Hematopoietic multipotent progenitor cell treated with erythropoietin and hydrocortisone succinate and interleukin-3 and kit ligand, for 15 days (in vitro differentiated cells): ENCODE data around the gene NEURL3.
A peak's percentile ranks its signal among the peaks of the same experiment; 100 is the strongest.
"Not testable (repeated sequence)": the region's sequence is repeated elsewhere in the genome, so short reads cannot be mapped to it uniquely, and the experiment has no call there.

Experiments used
- DNase-seq: peaks from one replicate; pipeline ENCODE4 v3.0.0-alpha.2; 2015; ENCODE audit warnings: low spot score

NEURL3 gene

DNA sequence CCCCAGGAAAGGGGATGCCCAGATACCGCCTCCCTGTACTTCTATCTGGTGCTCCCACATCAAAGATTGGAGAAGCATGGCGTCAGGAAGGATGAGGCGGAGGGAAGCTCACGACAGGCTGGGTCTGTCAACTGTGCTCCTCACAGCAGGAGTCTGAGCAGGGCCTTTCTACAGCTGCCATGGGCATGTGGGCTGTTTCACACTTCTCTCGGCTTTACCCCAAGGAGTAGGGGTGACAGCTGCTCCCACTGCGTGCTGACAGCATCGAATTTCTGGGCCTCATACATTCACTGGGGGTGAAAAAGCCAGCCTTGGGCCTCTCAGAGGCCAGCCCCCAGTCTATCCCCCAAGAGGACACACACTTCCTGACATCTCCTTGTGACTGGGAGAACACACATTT lies 21.1 kb downstream of the NEURL3 start:
- DNase-seq, result no peak

DNA sequence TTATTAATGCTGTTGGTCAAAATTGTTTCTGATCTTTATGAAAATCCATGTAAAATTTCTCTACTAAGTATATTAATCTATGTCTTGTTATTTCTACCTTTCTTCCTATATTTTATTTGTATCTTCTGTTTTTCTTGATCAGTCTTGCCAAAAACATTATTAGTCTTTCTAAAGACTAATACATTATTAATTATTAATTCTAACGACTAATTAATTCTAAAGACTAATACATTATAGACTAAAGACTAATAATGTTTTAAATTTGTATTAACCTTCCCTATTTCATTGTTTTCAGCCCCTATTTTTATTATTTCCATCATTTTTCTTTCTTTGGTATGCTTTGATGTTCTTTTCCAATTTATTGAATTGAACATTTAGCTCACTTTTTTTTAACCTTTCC lies 27.7 kb downstream of the NEURL3 start:
- no peak for DNase-seq

DNA sequence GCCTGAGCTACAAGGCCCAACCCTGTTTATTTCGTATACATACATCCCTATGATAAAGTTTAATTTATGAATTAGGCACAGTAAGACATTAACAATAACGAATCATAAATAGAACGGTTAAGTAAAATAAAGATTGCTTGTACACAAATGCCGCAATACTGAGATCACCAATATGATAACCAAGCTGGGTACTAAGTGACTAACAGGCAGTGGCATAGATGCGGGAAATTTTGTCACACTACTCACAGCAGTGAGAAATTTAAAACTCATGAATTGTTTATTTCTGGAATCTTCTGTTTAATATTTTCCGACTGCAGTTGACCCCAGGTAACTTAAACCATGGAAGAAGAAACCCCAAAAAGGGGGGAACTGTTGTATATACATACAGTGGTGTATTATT lies 33.4 kb downstream of the NEURL3 start:
- no peak for DNase-seq

DNA sequence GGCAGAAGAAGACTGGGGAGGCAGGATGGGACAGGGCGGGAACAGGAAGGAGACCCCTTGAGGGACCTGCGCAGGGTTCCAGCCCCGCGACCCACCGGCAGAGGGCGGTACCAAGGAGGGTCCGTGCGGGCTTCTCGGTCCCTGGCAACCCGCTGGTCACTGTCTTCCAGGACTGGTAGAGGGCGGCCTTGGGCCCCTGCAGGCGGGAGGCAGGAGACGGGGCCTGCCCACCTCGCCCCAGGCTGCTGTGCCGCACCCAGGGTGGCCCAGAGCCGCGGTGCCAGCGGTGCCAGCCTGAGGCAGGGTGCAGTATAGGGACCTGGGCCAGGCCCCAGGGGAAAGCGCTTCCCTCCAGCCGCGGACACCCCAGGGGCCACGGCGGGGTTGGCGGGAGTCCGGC lies 34.5 kb downstream of the NEURL3 start:
- DNase-seq, result peak; percentile 60

DNA sequence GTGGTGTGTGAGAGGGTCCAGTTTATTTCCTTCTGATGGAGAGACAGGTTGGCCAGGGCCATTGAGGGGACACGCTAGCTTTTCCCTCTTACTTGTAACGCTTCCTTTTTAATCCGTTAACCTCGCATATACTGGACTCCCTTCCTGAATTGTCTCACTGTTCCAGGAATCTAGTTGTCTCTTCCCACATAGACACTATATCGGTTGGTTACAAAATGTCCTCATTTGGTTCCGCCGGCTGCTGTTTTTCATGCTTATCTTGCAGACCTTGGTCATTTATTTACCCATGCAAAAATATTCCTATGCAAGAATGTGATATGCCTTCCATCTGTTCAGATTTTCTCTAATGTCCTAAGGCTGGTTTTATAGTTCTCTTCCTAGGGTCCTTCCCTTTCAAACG lies 35.0 kb downstream of the NEURL3 start:
- no peak for DNase-seq

DNA sequence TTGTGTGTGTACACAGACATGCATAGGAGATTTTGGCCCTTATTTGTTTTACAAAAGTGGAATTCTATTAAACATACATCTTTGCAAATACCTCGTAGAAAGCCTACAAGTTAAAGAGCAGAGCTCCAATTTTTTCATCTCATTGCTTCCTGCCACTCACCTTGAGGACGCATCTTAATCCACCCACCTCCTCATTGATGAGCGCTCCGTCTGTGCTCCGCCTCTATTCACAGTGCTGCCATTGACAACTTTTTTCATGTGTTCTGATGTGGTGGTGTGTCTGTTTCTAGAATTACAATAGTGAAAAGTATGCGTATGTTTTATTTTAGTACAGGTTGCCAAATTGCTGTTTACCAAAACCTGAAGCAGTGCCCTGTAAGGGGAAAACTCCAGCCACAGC lies 36.3 kb downstream of the NEURL3 start:
- DNase-seq, result no peak

DNA sequence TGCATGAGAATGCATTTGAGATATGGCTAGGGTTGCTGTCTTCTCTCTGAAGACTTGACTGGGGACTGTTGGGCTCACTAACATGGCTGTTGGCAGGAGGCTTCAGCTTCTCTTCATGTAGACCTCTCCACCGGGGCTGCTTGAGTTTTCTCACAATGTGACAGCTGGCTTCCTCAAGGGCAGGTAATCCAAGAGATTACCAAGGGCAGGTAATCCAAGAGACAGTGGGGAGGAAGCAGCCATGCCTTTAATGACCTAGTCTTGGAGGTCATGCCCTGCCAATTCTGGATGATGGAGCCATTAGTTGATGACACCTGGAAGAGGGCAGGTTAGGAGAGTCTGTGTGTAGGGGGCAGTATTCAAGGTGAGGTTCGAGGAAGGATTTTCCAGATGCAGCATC lies 40.5 kb downstream of the NEURL3 start:
- DNase-seq, result no peak

DNA sequence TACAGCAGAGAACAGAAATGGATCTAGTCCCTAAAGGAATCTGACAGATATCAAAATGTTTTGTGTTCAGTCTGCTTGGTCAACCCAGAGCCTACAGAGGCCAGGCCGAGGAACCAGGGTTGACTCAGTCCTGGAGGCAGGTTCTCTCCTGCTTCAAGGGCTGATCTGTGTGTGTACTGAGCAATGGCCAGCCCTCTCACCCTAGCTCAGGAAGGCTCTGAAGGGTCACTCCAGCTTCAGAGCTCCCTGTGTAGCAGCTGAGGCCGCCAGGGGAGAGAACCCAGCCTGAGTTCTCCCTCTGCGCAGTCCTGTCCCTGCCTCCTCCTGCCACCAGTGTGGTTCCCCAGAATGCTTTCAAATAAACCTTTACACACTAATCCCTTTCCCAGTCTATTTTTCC lies 41.1 kb downstream of the NEURL3 start:
- DNase-seq, result no peak

DNA sequence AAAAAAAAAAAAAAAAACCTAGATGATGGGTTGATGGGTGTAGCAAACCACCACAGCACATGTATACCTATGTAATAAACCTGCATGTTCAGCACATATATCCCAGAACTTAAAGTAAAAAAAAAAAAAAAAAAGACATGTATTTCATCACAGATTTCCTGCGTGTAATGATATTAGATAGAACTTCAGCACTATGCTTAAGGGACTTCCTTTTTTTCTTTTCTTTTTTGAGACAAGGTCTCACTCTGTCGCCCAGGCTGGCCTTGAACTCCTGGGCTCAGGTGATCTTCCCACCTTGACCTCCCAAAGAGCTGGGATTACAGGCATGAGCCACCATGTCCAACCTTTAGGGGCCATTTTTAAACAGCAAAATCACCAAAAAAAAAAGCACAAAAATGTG lies 42.0 kb downstream of the NEURL3 start:
- DNase-seq, result no peak

DNA sequence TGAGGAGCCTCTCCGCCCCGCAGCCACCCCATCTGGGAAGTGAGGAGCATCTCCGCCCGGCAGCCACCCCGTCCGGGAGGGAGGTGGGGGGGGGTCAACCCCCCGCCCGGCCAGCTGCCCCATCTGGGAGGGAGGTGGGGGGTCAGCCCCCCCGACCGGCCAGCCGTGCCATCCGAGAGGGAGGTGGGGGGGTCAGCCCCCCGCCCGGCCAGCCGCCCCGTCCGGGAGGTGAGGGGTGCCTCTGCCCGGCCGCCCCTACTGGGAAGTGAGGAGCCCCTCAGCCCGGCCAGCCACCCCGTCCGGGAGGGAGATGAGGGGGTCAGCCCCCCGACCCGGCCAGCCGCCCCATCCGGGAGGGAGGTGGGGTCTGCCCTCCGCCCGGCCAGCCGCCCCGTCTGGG lies 43.5 kb downstream of the NEURL3 start:
- DNase-seq, result not testable (repeated sequence)

DNA sequence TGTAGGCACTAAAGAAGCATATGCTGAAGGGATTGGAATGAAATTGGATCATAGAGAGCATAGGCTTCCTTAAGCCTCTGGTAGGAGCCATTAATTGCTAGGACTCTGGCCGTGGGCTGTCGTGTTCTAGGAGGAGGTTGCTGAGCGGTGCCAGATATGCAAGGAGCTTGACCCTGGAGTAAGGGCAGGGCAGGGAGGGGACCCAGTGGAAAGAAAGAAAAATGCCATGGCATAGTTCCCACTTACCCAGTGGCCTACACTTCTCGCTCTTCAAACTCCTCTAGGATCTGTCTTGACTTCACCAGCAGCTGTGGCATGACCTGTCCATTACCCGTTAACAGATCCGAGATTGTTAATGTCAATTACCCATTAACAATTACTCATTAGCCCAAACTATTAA lies 53.1 kb downstream of the NEURL3 start:
- no peak for DNase-seq

DNA sequence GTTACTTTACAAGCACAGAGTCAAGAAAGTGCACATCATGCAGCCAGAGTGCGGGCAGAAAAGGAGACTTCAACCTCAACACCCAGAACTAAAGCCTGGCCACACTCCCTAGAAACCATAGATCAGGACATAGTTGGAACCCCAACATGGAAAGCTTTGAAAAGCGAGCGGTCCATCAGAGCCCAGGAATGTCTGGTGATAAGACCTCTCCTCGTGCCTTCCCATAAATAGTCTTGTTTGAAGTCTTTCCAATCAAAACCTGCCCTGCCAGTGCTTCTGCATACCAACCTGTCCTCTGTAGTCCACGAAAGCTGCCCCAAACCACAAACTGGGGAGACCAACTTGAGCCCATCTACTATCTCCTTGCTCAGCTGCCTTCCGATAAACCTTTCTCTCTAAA lies 55.5 kb downstream of the NEURL3 start:
- DNase-seq, result no peak

DNA sequence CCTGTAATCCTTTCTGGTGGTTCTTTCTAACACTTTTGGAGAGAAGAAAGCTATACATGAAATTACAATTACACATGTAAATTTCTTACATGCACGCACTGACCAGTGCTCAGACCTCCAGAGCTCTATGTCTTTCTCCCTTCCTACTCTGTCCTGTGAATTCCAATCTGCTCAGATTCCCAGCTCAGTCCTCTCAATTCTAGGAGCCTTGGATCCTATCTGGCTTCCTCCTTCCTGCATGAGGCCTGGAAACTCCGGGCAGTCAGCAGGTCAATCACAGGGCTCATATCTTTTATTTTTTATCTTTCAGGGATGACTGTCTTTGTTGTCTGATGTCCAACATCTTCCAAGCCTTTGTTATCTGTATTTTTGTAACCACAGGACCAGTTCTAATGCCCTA lies 56.0 kb downstream of the NEURL3 start:
- DNase-seq, result no peak

DNA sequence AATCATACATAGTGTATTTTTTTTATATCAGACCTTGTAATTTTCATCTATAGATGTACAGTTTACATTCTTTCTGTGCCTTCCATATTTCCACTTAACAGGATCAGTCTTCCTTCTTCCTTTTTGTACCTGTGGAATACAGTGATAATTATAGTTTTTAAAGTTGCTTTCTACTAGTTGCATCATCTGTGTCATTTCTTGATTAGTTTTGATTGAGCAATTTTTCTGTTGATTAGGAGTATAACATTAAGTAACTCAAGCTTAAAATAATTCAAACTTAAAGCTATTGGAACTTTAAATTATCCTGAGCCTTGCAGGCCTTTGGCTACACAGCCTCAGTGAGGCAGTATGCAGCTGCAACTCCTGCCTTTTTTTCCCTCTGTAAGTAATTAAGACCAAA lies 57.4 kb downstream of the NEURL3 start:
- DNase-seq, result no peak
